GM10266 (cell line): Measurements from ENCODE around the gene FAM20A.

Source experiments
- DNase-seq: peaks from one replicate; pipeline ENCODE4 v3.0.0; 2012; ENCODE audit errors: extremely low spot score
- TF ChIP-seq, protein P1 (sequence below): IDR thresholded peaks from 2 replicates; pipeline ENCODE4 v1.5.1; 2012; ENCODE audit warnings: mild to moderate bottlenecking, low read depth; ENCODE audit not compliant: control insufficient read depth, insufficient read depth; ENCODE audit errors: missing control alignments

FAM20A gene

DNA sequence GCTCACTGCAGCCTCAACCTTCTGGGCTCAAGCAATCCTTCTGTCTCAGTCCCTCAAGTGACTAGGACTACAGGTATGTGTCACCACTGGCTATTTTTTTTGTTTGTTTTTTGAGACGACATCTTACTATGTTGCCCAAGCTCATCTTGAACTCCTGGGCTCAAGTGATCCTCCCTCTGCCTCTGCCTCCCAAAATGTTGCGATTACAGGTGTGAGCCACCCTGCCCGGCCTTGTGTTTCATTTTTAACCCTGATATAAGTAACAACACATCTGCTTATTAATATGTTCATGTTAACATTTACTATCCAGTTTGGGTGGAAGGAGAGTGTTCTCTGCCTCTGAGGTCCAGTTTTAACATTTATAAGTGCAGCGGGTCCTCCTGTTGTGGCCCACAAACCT lies 3.1 kb downstream of the FAM20A start:
- DNase-seq = no peak
- TF ChIP-seq, protein P1, sequence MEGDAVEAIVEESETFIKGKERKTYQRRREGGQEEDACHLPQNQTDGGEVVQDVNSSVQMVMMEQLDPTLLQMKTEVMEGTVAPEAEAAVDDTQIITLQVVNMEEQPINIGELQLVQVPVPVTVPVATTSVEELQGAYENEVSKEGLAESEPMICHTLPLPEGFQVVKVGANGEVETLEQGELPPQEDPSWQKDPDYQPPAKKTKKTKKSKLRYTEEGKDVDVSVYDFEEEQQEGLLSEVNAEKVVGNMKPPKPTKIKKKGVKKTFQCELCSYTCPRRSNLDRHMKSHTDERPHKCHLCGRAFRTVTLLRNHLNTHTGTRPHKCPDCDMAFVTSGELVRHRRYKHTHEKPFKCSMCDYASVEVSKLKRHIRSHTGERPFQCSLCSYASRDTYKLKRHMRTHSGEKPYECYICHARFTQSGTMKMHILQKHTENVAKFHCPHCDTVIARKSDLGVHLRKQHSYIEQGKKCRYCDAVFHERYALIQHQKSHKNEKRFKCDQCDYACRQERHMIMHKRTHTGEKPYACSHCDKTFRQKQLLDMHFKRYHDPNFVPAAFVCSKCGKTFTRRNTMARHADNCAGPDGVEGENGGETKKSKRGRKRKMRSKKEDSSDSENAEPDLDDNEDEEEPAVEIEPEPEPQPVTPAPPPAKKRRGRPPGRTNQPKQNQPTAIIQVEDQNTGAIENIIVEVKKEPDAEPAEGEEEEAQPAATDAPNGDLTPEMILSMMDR = no peak

DNA sequence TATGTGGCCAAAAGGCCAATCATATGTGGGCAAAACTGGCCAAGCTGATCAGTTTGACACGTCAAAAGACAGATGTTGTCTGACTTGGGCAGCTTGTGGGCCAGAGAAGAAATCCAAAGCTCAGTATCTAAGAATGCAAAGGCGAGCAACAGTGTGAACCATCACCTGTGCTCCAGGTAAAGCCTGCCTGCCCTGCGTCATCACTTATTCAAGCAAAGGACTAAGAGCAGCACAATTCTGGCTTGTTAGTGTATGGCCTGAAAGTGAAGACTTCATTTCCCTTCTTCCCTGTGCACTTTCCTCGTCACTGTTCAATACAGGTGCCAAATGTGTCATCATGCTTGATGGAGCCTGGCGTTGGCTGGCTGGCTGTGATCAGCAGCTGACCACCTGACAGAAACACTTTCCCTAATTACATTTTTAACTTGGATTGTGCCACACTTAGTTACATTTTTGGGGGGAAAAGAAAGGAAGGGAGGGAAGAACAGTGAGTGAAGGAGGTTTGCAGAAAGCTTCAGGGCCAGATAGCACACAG lies 4.7 kb downstream of the FAM20A start:
- TF ChIP-seq, protein P1 = no peak

GRCh38 chr17:68595986-68596385 lies 5.2 kb downstream of the FAM20A start:
- TF ChIP-seq, protein P1 = no peak
- DNase-seq = no peak

More for the DNA sequence above, 4.7 kb downstream of the FAM20A start:
- DNase-seq = no peak

- no peak for DNase-seq
Measured at GRCh38 chr17:68595496-68595895, 5.7 kb downstream of the FAM20A start.

GRCh38 chr17:68594552-68594951 lies 6.6 kb downstream of the FAM20A start:
- no peak for DNase-seq
- TF ChIP-seq, protein P1 = no peak

More at GRCh38 chr17:68595496-68595895, 5.7 kb downstream of the FAM20A start:
- TF ChIP-seq, protein P1 = no peak

DNA sequence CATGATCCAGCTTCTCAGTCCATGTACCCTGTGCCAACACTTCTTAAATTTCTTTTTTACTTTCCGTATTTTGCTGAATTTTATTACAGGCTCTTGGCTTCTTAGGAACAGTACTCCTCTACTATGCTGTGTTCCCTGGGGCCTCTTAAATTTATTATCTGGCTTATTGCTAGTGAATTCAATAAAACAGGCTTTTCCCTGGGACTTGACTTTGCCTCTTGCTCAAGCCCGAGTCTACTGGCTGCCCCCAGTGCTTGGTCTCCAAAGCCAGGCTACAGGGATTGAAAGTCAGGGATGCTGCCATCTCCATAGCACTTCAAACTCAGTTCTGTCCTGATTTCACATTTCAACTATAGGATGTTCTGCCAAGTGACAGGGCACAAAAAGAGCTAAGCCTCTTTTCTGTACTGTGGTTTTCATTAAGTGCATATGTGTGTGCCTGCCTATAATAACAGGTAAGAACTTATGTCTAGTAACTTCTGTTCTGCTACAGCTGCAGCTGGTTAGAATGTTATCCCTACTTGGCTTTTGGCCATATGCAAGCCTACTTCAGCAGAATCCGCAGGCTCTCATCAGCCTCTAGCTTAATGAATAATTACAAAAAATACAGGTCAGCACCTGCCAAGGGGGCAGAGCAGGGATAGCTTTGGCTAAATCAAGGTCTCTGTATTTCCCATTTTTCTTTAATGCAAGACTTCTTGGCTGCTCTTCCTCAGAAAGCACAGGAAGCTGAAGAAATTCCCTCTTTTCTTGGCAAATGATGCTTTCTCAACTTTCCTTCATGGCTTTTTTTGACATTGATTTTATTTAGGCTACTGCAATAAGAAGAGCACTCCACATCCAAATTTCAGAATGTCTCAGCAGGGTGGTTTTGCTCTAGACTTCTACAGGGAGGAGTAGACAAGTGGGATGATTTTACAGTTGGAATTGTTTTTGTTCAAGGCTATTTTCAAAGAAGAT lies 8.2 kb downstream of the FAM20A start:
- DNase-seq = no peak
- TF ChIP-seq, protein P1 = no peak

DNA sequence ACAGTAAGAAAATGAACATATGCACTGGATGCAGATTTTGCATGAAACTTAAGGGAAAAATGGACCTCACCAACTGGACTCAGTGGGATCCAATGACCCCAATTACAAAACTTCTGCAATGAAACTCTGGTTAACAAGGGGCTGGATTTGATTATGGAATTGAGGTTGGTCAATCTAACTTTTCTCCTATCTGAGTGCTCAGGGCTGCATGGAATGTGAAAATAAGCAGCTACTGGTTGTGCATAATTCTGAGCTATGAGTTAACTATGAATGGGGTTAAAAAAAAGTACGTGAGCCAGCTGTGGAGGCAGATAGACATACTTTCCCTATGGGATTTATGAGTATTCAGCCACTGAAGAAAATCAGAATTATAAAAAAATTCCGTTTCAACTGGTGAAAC lies 9.2 kb downstream of the FAM20A start:
- no peak for DNase-seq
- TF ChIP-seq, protein P1 = no peak
